Dendritic cell treated with granulocyte-macrophage colony-stimulating factor and Interleukin-4, amounts not matched to agents 40 ng/mL and 50 ng/mL, for 4 days (primary cell): ENCODE data around the gene NKAPD1.
A peak's percentile ranks its signal among the peaks of the same experiment; 100 is the strongest.

ENCODE experiments used
- H3K27ac Mint-ChIP-seq: one replicate; pipeline ENCODE4 v1.8.0; 2022; ENCODE audit warnings: mild to moderate bottlenecking, mixed read lengths
- H3K27me3 Mint-ChIP-seq: one replicate; pipeline ENCODE4 v1.8.0; 2022; ENCODE audit warnings: mild to moderate bottlenecking, mixed read lengths
- H3K36me3 Mint-ChIP-seq: one replicate; pipeline ENCODE4 v1.8.0; 2022; ENCODE audit warnings: low read depth, mixed read lengths
- H3K4me1 Mint-ChIP-seq: one replicate; pipeline ENCODE4 v1.8.0; 2022; ENCODE audit warnings: low read depth, mixed read lengths
- H3K4me3 Mint-ChIP-seq: one replicate; pipeline ENCODE4 v1.8.0; 2022; ENCODE audit warnings: mild to moderate bottlenecking, moderate library complexity, mixed read lengths
- H3K9me3 Mint-ChIP-seq: one replicate; pipeline ENCODE4 v1.8.0; 2022; ENCODE audit warnings: mixed read lengths
- intact Hi-C: fragments of 100-400 bp; cut with micrococcal nuclease; formaldehyde crosslinking; loops from one replicate; pipeline ENCODE4 v1.15.0; 2022

Gene NKAPD1

DNA sequence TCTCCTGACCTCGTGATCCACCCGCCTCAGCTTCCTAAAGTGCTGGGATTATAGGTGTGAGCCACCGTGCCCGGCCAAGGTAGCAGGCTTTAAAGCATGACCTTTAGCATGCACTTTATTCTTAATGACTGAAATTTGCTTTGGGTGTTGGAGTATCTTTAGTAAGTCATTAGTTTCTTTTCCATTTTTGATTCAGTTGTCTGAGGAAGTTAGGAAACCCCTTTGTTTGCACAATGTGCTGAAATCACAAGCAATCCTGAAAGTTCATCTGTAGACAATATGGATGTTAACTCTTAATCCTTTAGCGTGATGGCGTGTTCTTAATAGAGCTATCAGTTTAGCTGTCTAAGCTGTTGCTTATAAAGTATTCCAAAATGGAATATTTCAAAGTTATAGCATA is 29.3 kb downstream of the NKAPD1 start:
- H3K4me1 Mint-ChIP-seq, result peaks cover 19% of the 10 kb centered on the region
- H3K9me3 Mint-ChIP-seq, result no peaks in the 10 kb centered on the region
- no peaks in the 10 kb centered on the region for H3K27me3 Mint-ChIP-seq
- peak overlapping the region; percentile 68 for H3K27ac Mint-ChIP-seq
- intact Hi-C loops, result no loop called here
- H3K4me3 Mint-ChIP-seq, result no peak overlapping the region
- peaks cover 31% of the 10 kb centered on the region for H3K36me3 Mint-ChIP-seq

DNA sequence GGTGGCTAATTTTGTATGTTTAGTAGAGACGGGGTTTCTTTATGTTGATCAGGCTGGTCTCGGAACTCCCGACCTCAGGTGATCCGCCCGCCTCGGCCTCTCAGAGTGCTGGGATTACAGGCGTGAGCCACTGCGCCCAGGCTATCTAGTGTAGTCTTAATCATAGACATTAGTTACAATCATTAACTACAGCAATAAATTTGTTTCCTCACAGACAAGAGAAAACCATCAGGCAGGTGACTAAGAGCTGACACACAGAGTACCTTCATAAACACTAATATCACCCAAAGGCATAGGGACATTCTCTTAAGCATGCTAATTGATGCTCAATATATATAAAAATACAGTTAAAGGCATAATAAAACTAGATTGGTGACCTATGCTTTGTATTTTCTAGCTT is 32.0 kb downstream of the NKAPD1 start:
- Mint-ChIP-seq H3K9me3 (no peaks in the 10 kb centered on the region), H3K27ac (no peak overlapping the region)

DNA sequence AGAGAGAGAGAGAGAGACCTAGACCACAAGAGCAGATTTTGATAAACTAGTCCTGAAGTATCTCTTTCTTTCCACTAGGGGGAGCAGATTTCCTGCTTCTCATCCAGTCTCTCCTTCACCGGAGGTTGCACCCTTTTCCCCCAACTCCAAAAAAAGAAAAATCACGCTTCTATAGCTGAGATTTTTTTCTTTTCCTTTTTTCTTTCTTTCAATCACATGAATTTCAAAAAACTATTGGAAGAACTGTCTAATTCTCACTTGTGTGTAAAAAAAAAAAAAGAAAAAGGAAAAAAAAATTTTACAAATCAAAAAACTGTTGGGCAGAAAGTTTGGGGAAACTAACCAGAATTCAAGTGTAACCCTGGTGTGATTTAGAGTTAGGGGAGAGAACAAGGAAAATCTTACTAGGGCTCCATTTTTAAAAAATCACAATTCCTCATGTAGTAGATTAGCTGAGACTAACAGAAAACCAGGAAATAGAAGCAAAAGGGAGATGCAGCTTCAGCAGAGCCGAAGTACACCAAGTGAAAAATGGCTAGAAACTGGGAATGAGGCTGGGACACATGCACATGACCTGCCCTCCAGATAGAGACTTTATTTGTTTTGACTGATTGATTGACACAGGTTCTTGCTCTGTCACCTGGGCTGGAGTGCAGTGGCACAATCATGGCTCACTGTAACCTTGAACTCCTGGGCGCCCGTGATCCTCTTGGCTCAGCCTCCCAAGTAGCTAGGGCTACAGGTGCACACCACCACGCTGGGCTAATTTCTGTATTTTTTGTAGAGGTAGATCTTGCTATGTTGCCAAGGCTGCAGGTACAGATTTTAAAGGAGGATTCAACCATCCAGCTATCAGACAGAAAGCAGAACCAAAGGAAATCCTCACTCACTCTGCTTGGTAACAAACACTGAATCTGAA is 39.7 kb downstream of the NKAPD1 start:
- no peaks in the 10 kb centered on the region for H3K4me1 Mint-ChIP-seq
- H3K27ac Mint-ChIP-seq, result peak overlapping the region; percentile 74
- H3K27me3 Mint-ChIP-seq, result no peaks in the 10 kb centered on the region
- H3K4me3 Mint-ChIP-seq, result peak overlapping the region; percentile 23
- intact Hi-C loops, result loop anchor here (2.0 to 5.0 kb wide), 2 partner anchors 61 to 169 kb away; partner anchors contain the start of gene BCO2
- no peaks in the 10 kb centered on the region for H3K9me3 Mint-ChIP-seq
- H3K36me3 Mint-ChIP-seq, result peaks cover under 1% of the 10 kb centered on the region

More for the DNA sequence above, 32.0 kb downstream of the NKAPD1 start:
- H3K4me1 Mint-ChIP-seq, result peaks cover 10% of the 10 kb centered on the region
- H3K4me3 Mint-ChIP-seq, result no peak overlapping the region
- peaks cover 18% of the 10 kb centered on the region for H3K36me3 Mint-ChIP-seq
- no peaks in the 10 kb centered on the region for H3K27me3 Mint-ChIP-seq
- intact Hi-C loops, result no loop called here

DNA sequence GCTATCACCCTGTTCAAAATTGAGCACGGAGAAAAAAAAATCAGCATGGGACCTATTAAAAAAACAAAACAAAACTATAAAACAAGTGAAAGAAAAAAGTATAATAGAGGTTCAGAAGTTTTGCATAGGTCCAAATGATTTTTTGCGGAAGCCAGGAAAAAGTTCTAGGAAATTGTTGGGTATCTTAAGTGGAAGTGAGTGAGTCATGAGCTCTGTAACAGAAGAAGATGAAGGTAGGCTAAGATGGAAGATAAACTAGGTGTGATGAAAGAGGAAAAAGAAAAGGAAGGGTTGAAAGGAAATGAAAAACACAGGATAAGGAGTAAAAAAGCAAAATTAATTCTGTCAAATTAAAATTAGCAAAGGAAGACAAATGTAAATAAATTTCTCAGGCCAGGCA is 40.4 kb downstream of the NKAPD1 start:
- intact Hi-C loops, result loop anchor here (5.0 kb wide), 1 partner anchor 168 kb away; no protein-coding TSS in a partner anchor
- Mint-ChIP-seq H3K4me1 (no peaks in the 10 kb centered on the region), H3K27ac (no peak overlapping the region), H3K4me3 (no peak overlapping the region), H3K9me3 (no peaks in the 10 kb centered on the region), H3K27me3 (no peaks in the 10 kb centered on the region), H3K36me3 (no peaks in the 10 kb centered on the region)

DNA sequence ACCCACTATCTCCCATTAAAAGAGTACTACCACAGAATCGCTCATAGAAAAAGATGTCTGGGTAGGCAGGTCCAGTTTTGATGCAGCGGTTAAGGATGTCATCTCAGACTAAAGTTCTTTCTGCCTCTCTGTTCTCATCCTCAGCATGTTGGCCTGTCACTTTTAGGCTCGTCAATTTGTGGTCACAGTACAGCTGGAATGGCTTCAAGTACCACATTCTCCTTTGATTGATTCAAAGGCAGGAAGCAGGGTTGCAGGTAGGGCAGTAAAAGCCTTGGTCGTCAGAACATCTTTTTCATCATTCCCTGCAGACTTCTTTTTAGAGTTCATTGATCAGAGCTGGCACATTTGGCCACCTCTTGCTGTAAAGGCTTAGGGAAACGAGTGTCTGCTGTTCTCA is 41.3 kb downstream of the NKAPD1 start:
- Mint-ChIP-seq H3K9me3 (no peaks in the 10 kb centered on the region), H3K27me3 (no peaks in the 10 kb centered on the region), H3K4me1 (peaks cover 7% of the 10 kb centered on the region), H3K4me3 (no peak overlapping the region), H3K27ac (no peak overlapping the region), H3K36me3 (no peaks in the 10 kb centered on the region)
- intact Hi-C loops, result no loop called here

DNA sequence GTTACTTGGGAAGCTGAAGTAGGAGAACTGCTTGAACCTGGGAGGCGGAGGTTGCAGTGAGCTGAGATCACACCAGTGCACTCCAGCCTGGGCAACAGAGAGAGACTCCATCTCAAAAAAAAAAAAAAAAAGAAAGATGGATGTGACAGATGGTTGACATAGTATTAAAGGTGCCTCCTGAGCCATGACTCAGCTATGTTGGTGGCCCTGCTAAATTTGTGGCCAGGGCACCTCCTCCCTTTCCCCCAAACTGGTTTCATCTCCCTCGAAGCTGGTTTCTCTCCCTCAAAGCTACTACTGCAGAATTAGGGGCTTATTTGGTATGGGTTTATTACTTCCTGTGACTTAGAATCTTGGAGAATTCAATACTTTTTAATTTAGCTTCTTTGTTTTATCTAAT is 44.1 kb downstream of the NKAPD1 start:
- Mint-ChIP-seq H3K27me3 (no peaks in the 10 kb centered on the region), H3K27ac (no peak overlapping the region), H3K4me3 (no peak overlapping the region), H3K36me3 (no peaks in the 10 kb centered on the region), H3K9me3 (no peaks in the 10 kb centered on the region), H3K4me1 (peaks cover 19% of the 10 kb centered on the region)
- intact Hi-C loops, result no loop called here

DNA sequence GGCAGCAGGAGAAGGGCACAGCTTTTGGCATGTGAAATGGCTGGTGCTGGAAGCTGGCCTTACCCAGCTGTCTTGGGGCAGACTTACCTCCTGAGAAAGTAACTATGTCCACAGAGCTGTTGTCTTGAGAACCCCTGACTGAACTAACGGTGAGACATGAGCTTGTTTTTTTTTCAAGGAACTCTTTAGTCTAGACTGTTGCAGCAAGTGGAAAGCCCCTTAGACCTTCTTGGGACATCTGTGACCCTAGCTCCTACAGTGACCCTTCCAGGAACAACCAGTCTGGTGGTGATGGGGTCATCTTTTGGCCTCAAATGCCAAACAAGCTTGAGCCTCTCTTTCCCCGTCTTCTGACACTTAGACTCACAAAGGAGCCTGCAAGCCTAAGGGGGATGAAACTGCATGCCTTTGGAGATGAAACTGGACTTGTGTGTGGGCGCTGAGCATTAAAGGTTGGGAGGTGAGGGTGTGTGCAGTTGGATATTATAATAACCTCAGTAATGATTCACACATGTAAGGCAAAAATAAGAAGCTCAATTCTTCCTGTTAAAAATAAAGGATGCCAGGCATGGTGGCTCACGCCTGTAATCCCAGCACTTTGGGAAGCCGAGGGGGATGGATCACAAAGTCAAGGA is 48.0 kb downstream of the NKAPD1 start:
- no peaks in the 10 kb centered on the region for H3K27me3 Mint-ChIP-seq
- H3K27ac Mint-ChIP-seq, result no peak overlapping the region
- intact Hi-C loops, result loop anchor here (5.0 kb wide), 1 partner anchor 35 kb away; no protein-coding TSS in a partner anchor
- no peaks in the 10 kb centered on the region for H3K36me3 Mint-ChIP-seq
- H3K4me3 Mint-ChIP-seq, result no peak overlapping the region
- no peaks in the 10 kb centered on the region for H3K9me3 Mint-ChIP-seq
- H3K4me1 Mint-ChIP-seq, result peaks cover 19% of the 10 kb centered on the region

DNA sequence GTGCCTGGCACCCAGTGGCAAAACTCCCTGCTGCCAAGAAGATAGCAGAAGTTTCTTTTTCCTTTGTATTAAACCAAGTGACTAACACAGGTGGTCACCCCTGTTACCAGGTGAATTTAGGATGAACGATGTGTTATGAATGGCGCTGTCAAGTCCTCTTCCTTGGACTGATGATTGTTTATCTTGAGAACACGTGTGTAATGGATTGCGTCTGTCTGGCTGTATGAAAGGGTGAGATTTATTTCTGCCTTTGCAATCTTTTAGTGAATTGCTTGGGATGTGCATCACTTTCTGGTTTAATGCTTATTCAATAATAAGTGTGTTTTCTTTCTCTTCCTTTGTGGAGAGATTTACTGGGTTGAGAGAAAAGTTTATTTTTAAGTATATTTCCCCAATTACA is 49.0 kb downstream of the NKAPD1 start:
- Mint-ChIP-seq H3K27me3 (no peaks in the 10 kb centered on the region), H3K27ac (no peak overlapping the region), H3K4me3 (no peak overlapping the region), H3K4me1 (peaks cover 20% of the 10 kb centered on the region), H3K36me3 (no peaks in the 10 kb centered on the region), H3K9me3 (no peaks in the 10 kb centered on the region)
- intact Hi-C loops, result loop anchor here (5.0 kb wide), 1 partner anchor 34 kb away; no protein-coding TSS in a partner anchor

DNA sequence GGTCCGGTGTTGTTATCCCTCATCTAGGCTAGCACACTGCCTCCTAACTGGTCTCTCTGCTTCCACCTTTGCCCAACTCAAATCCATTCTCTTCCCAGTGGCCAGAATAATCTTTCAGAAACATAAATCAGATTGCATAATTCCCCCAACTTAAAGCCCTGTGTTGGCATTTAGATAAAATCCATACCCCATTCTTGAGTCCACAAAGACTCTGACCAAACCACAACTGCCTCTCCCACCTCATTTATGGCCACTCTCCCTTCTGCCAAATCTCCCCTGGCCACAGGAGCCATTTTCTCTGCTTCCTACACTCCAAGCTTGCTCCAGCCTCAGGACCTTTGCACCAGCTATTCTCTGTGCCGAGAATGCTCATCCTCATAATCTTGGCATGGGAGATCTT is 53.0 kb downstream of the NKAPD1 start:
- no peaks in the 10 kb centered on the region for H3K36me3 Mint-ChIP-seq
- peaks cover 24% of the 10 kb centered on the region for H3K4me1 Mint-ChIP-seq
- intact Hi-C loops, result no loop called here
- no peaks in the 10 kb centered on the region for H3K9me3 Mint-ChIP-seq
- no peak overlapping the region for H3K4me3 Mint-ChIP-seq
- no peaks in the 10 kb centered on the region for H3K27me3 Mint-ChIP-seq
- H3K27ac Mint-ChIP-seq, result no peak overlapping the region

DNA sequence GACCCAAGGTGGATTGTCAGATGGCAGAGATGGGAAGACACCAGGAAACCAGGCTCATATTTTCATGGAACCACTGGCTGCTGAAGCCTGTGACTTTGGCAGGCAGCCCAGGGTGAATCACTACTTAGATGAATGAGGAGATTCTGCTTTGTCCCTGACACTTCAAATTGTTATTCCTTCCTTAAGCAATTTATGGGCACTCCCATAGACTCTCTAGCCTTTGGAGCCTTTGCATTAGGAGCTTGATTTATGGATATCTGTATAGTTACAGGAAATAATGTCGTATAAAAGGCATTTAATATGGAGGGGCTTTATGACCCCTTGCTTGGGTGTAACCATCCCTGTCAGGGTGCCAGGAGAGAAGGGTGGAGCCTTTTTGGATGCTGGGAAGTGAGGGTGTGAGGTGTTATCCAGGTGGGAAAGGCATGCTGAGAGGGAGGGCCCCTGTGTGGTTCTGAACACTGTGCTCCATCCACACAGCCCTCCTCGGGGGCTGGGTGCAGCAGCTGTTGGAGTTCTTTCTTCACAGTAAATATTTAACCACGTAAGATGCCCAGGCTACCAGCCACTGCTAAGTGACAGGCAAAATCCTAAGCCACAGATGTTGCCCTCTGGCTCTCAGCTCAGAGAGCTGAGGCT is 54.5 kb downstream of the NKAPD1 start:
- H3K27me3 Mint-ChIP-seq, result no peaks in the 10 kb centered on the region
- peaks cover 29% of the 10 kb centered on the region for H3K4me1 Mint-ChIP-seq
- no peaks in the 10 kb centered on the region for H3K9me3 Mint-ChIP-seq
- no peak overlapping the region for H3K4me3 Mint-ChIP-seq
- no peaks in the 10 kb centered on the region for H3K36me3 Mint-ChIP-seq
- intact Hi-C loops, result no loop called here
- H3K27ac Mint-ChIP-seq, result peak overlapping the region; percentile 61

DNA sequence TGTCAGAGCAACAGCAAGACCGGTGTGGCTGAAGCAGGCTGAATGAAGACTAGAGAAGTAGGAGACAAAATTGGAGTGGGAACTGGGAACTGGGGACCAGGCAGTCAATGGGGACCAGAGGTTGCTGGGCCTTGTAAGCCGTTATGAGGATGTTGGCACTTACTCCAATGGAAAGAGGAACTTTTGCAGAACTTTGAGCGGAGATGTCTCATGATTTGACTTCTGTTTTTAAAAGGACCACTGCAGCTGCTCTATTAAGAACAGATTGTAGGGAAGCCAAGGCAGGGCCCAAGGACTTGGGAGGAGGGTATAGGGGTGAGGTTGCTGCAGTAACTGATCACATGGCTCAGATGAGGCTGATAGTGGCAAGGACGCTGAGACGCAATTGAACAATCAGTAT is 55.6 kb downstream of the NKAPD1 start:
- no peaks in the 10 kb centered on the region for H3K27me3 Mint-ChIP-seq
- no peaks in the 10 kb centered on the region for H3K9me3 Mint-ChIP-seq
- intact Hi-C loops, result no loop called here
- peak overlapping the region; percentile 77 for H3K27ac Mint-ChIP-seq
- H3K4me3 Mint-ChIP-seq, result no peak overlapping the region
- H3K4me1 Mint-ChIP-seq, result peaks cover 34% of the 10 kb centered on the region
- no peaks in the 10 kb centered on the region for H3K36me3 Mint-ChIP-seq

DNA sequence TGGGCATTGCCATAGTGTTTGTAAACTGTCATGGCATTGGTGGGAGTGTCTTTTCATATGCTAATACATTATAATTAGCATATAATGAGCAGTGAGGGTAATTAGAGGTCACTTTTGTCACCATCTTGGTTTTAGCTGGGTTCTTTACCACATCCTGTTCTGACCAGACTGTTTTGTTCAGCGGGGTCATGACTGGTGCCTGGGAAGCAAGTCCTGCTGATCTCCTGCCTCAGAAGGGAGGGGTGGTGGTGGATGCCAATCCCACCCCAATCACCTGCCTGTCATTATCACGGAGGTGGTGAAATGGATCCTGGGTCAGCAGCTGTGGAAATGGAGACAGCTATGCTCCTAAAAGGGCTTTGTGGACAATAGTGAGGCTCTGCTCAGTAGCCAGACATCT is 58.6 kb downstream of the NKAPD1 start:
- Mint-ChIP-seq H3K27me3 (no peaks in the 10 kb centered on the region), H3K36me3 (no peaks in the 10 kb centered on the region), H3K4me3 (no peak overlapping the region), H3K4me1 (peaks cover 34% of the 10 kb centered on the region), H3K27ac (no peak overlapping the region), H3K9me3 (no peaks in the 10 kb centered on the region)
- intact Hi-C loops, result no loop called here

DNA sequence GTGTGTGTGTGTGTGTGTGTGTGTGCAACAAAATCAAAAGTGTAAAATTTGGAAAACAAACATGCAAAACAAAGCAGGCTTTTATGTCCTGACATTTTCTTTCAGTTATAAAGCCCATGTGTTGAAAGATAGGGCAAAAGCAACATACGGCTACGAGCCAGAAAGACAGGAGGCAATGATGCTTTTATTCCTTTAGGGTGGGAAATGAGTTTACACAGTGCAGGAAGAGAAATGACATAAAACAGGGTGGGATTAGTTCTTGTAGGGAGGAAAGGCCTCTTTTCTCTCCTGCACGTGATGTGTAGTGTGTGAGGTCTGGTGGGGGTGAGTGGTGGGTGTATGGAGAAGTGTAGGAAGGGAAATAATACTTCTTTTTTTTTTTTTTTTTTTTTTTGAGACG is 60.4 kb downstream of the NKAPD1 start:
- no peak overlapping the region for H3K27ac Mint-ChIP-seq
- no peaks in the 10 kb centered on the region for H3K9me3 Mint-ChIP-seq
- H3K4me1 Mint-ChIP-seq, result peaks cover 19% of the 10 kb centered on the region

More for the DNA sequence above, 60.4 kb downstream of the NKAPD1 start:
- no peaks in the 10 kb centered on the region for H3K36me3 Mint-ChIP-seq
- intact Hi-C loops, result no loop called here
- no peak overlapping the region for H3K4me3 Mint-ChIP-seq
- H3K27me3 Mint-ChIP-seq, result no peaks in the 10 kb centered on the region
